Common myeloid progenitor, CD34-positive (primary cell): ENCODE measurements around the gene PRSS56.

ENCODE experiments used
- CTCF ChIA-PET: fragments of 350-600 bp; sonication (Branson Sonifier 250); formaldehyde crosslinking; loops from one replicate; lab custom pipeline; 2021; ENCODE audit warnings: antibody characterized with exemption; lab: Charles Lee
- POLR2A ChIA-PET: fragments of 350-600 bp; sonication (Branson Sonifier 250); formaldehyde crosslinking; loops from one replicate; lab custom pipeline; 2021; ENCODE audit warnings: antibody characterized with exemption; lab: Charles Lee
- DNase-seq, 3 donors: peaks; one replicate each; pipeline versions ENCODE4 v3.0.0 to v3.0.0-alpha.2; 2013
- H3K27ac ChIP-seq, 2 experiments: 1 replicate in 1 of 2; 2 replicates in 1 of 2; pipeline ENCODE4 v1.7.0; 2013; ENCODE audit warnings: inconsistent platforms in 2 of 2, low read length in 2 of 2, mild to moderate bottlenecking in 2 of 2, low read depth in 1 of 2, moderate library complexity in 1 of 2; ENCODE audit not compliant: severe bottlenecking in 2 of 2, insufficient read depth in 1 of 2, poor library complexity in 1 of 2
- H3K27me3 ChIP-seq, 5 experiments: replicated peaks in 2 of 5; 1 replicate in 3 of 5; 2 replicates in 2 of 5; pipeline versions ENCODE4 v1.6.1 to v1.7.0; 2013; ENCODE audit warnings: low read length in 4 of 5, mild to moderate bottlenecking in 2 of 5, moderate library complexity in 2 of 5, inconsistent platforms in 1 of 5; ENCODE audit not compliant: insufficient read depth in 5 of 5, control insufficient read depth in 4 of 5
- H3K36me3 ChIP-seq, 4 experiments: 1 replicate in 2 of 4; 2 replicates in 2 of 4; pipeline versions ENCODE4 v1.6.1 to v1.7.0; 2013; ENCODE audit warnings: low read length in 3 of 4, control low read depth in 1 of 4, mild to moderate bottlenecking in 1 of 4; ENCODE audit not compliant: control insufficient read depth in 4 of 4, insufficient read depth in 4 of 4
- H3K4me1 ChIP-seq, 4 experiments: 1 replicate in 3 of 4; 2 replicates in 1 of 4; pipeline versions ENCODE4 v1.6.1 to v1.7.1; 2013; ENCODE audit warnings: low read length in 3 of 4, mild to moderate bottlenecking in 3 of 4, control low read depth in 1 of 4, inconsistent platforms in 1 of 4, moderate library complexity in 1 of 4; ENCODE audit not compliant: control insufficient read depth in 4 of 4, insufficient read depth in 4 of 4; ENCODE audit errors: control extremely low read depth in 1 of 4
- H3K4me3 ChIP-seq, 7 experiments: 1 replicate in 4 of 7; 2 replicates in 3 of 7; pipeline versions ENCODE4 v1.5.1 to v1.7.0; 2013; ENCODE audit warnings: mild to moderate bottlenecking in 7 of 7, low read length in 6 of 7, moderate library complexity in 6 of 7, inconsistent platforms in 2 of 7, low read depth in 2 of 7, control low read depth in 1 of 7; ENCODE audit not compliant: insufficient read depth in 4 of 7, control insufficient read depth in 1 of 7; ENCODE audit errors: extremely low read depth in 1 of 7
- H3K9me3 ChIP-seq, 5 experiments: 1 replicate in 4 of 5; 2 replicates in 1 of 5; pipeline versions ENCODE4 v1.6.1 to v1.7.1; 2013; ENCODE audit warnings: low read length in 4 of 5, mild to moderate bottlenecking in 2 of 5, inconsistent platforms in 1 of 5, low read depth in 1 of 5, moderate library complexity in 1 of 5; ENCODE audit not compliant: control insufficient read depth in 4 of 5, insufficient read depth in 2 of 5; ENCODE audit errors: control extremely low read depth in 1 of 5
- WGBS: methylation state at CpG from one replicate; pipeline ENCODE4 v1.1.5; 2013; ENCODE audit not compliant: insufficient coverage; 5-methylcytosine and 5-hydroxymethylcytosine counted together

PRSS56 gene

DNA sequence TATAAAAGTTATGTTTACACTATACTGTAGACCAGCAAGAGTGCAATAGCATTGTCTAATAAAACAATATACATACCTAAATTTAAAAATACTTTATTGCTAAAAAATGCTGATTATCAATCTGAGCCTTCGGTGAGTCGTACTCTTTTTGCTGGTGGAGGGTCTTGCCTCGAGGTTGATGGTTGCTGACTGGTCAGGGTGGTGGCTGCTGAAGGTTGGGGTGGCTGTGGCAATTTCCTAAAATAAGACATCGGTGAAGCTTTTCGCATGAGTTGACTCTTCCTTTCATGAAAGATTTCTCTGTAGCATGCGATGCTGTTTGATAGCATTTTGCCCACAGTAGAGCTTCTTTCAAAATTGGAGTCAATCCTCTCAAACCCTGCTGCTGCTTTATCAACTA lies 27.8 kb downstream of the PRSS56 start:
- Histone ChIP-seq H3K4me3 (no peak overlapping the region), H3K27me3 (no peaks in the 10 kb centered on the region), H3K9me3 (peaks cover 0 to 4% (median 0%) of the 10 kb centered on the region in 5 experiments), H3K36me3 (peaks cover 7 to 23% (median 18%) of the 10 kb centered on the region in 4 experiments), H3K4me1 (peaks cover 5 to 22% (median 15%) of the 10 kb centered on the region in 4 experiments), H3K27ac (no peak overlapping the region)
- 97% methylated on average over 6 of the region's 6 CpGs for WGBS
- DNase-seq, result no peak
- CTCF ChIA-PET, result no interaction called here
- POLR2A ChIA-PET, result no interaction called here

DNA sequence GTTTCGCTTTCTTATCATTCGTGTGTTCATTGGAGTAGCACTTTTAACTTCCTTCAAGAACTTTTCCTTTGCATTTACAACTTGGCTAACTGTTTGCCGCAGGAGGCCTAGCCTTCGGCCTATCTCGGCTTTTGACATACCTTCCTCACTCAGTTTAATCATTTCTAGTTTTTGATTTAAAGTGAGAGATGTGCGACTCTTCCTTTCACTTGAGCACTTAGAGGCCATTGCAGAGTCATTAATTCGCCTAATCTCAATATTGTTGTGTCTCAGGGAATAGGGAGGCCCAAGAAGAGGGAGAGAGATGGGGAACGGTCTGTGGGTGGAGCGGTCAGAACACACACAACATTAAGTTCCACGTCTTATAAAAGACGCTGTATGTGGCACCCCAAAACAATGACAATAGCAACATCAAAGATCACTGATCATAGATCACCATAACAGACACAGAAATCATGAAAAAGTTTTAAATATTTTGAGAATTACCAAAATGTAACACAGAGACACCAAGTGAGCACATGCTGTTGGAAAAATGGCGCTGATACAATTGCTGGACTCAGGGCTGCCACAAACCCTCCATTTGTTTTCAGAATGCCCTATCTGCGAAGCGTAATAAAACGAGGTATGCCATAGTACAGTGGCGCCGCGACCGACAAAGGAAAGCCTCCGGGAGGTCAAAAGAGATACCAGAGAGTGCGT lies 29.6 kb downstream of the PRSS56 start:
- ChIA-PET CTCF (interaction anchor here (0.6 to 1.6 kb wide), 3 partner anchors 18 to 28 kb away, joined by 3 to 4 read pairs (median 3); no protein-coding TSS in a partner anchor), POLR2A (interaction anchor here (1.2 kb wide), 1 partner anchor 26 kb away, joined by 3 read pairs; no protein-coding TSS in a partner anchor)
- DNase-seq, result peak in 1 of 3 donors; percentile 68
- Histone ChIP-seq H3K4me3 (peak overlapping the region; percentile 79 to 91 (median 87)), H3K9me3 (peaks cover 0 to 4% (median 0%) of the 10 kb centered on the region in 5 experiments), H3K36me3 (peaks cover 7 to 24% (median 17%) of the 10 kb centered on the region in 4 experiments), H3K4me1 (peaks cover 11 to 28% (median 18%) of the 10 kb centered on the region in 4 experiments), H3K27ac (peak overlapping the region; percentile 74 to 90), H3K27me3 (no peaks in the 10 kb centered on the region)
- WGBS, result 17% methylated on average over 12 of the region's 21 CpGs

DNA sequence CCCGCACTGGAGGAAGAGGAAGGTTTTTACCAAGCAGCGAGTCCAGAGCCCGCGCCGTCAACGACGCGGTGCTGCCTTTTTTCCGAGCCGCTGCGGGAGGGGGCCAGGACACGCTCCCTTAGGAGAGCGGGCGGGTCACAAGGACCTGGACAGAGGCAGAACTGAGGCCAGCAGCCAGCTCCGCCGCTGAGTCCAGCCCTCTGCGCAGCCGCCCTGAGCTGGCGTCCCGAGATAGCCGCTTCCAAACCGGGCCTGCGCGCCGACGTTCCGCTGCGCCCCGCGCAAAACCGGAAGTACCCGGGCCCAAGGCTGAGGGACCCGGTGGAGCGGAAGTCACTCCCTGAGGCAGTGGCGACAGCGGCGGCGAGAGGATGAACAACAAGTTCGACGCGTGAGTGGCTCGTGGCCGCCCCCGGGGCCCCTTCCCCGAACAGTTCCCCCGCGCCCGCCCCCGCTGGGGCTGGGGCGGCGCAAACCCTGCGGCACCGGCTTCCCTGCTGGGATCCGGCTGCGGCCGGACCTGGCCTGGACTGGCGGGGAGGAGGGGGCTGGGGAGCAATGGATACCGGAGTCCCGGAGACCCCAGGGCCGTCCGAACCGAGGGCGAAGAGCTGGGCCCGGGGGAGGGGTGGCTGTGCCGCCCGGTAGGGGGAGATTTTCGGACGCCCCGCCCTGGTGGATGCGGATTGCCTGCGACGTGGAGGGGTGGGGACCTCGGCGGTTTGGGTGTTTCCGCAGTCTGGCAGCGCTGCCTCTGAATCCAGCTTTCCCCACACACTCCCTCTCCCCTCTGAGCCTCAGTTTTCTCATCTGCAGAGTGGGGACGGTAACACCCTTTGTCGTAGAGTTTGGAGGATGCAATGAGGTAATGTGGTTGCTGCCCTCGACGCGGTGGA lies 30.4 kb downstream of the PRSS56 start, which contains the start of the genes EIF4E2 and TIGD1:
TSS of gene EIF4E2 (plus strand) at position 336 of the 896 bp plus-strand sequence. CDS start at position 372, 36 bp downstream.
TSS of gene TIGD1 (minus strand) at position 204 of the 896 bp plus-strand sequence. CDS start 675 bp downstream, outside the sequence.
- DNase-seq, result peak; percentile 95 to 99 (median 98)
- ChIA-PET CTCF (interaction anchor here (0.6 to 1.6 kb wide), 2 partner anchors 19 to 28 kb away, joined by 3 to 4 read pairs; no protein-coding TSS in a partner anchor), POLR2A (interaction anchor here (0.6 to 1.2 kb wide), 3 partner anchors 12 to 39 kb away, joined by 3 to 4 read pairs (median 3); no protein-coding TSS in a partner anchor)
- 0% methylated on average over 52 of the region's 81 CpGs for WGBS
- peak within 1 kb of the TSS; percentile 74 to 90 for H3K27ac ChIP-seq
- no peaks in the 10 kb centered on the region for H3K27me3 ChIP-seq
- peaks cover 0 to 4% (median 0%) of the 10 kb centered on the region in 5 experiments for H3K9me3 ChIP-seq
- peaks cover 11 to 28% (median 18%) of the 10 kb centered on the region in 4 experiments for H3K4me1 ChIP-seq
- H3K4me3 ChIP-seq, result peak within 1 kb of the TSS; percentile 79 to 91 (median 87)
- peaks cover 7 to 26% (median 15%) of the 10 kb centered on the region in 4 experiments for H3K36me3 ChIP-seq

DNA sequence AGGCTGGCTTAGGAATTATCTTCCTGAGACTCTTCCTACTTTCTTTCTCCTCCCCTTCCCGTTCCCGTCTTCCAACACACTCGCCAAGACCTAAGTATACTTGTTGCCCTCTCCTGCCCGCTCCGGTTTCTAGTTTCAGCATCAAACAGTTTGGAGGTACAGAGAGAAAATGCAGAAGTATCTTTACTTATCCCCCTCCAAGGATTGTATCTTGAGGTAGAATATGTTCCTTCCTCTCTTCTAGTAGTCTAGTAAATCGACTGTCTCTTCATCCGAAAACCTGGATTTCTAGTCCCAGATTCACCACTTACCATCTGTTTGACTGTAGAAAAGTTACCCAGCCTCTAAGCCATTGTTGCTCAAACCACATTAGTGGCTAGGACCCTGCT lies 31.1 kb downstream of the PRSS56 start:
- CTCF ChIA-PET, result interaction anchor here (1.6 kb wide), 1 partner anchor 29 kb away, joined by 4 read pairs; no protein-coding TSS in a partner anchor
- WGBS, result 0% methylated on average over 1 of the region's 7 CpGs

DNA sequence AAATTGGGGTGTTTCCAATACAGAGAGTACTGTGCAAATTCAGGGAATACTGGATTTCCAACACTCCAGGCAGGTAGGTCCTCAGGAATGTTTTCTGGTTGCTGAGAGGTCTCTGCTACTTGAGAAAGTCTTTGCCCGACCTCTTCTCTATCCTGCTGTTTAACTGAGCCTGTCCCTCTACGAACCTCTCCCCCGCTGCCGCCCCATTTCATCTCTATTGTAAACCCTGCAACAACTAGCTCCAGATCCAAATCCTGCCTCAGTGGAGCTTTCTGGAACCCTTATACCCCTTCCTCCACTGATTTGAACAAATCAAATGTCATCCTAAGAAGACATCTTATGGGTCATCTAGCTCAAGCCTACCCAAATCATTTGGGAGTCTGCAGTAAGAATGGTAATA lies 31.6 kb downstream of the PRSS56 start:
- Histone ChIP-seq H3K4me1 (peaks cover 11 to 23% (median 14%) of the 10 kb centered on the region in 4 experiments), H3K36me3 (peaks cover 4 to 28% (median 12%) of the 10 kb centered on the region in 4 experiments), H3K9me3 (peaks cover 0 to 3% (median 0%) of the 10 kb centered on the region in 5 experiments), H3K27ac (no peak overlapping the region), H3K27me3 (no peaks in the 10 kb centered on the region), H3K4me3 (peak overlapping the region in 4 of 7 experiments; percentile 86 to 91 (median 90))
- WGBS, result 92% methylated on average over 4 of the region's 4 CpGs
- ChIA-PET CTCF (no interaction called here), POLR2A (no interaction called here)
- no peak for DNase-seq

More for the DNA sequence above, 31.1 kb downstream of the PRSS56 start:
- Histone ChIP-seq H3K4me3 (peak overlapping the region; percentile 70 to 91 (median 87)), H3K27me3 (no peaks in the 10 kb centered on the region), H3K9me3 (peaks cover 0 to 4% (median 0%) of the 10 kb centered on the region in 5 experiments), H3K4me1 (peaks cover 11 to 27% (median 16%) of the 10 kb centered on the region in 4 experiments), H3K36me3 (peaks cover 3 to 27% (median 14%) of the 10 kb centered on the region in 4 experiments), H3K27ac (peak overlapping the region; percentile 74 to 90)
- POLR2A ChIA-PET, result interaction anchor here (0.6 to 1.2 kb wide), 3 partner anchors 11 to 40 kb away, joined by 3 to 4 read pairs (median 3); no protein-coding TSS in a partner anchor
- DNase-seq, result peak in 2 of 3 donors; percentile 65 to 73

DNA sequence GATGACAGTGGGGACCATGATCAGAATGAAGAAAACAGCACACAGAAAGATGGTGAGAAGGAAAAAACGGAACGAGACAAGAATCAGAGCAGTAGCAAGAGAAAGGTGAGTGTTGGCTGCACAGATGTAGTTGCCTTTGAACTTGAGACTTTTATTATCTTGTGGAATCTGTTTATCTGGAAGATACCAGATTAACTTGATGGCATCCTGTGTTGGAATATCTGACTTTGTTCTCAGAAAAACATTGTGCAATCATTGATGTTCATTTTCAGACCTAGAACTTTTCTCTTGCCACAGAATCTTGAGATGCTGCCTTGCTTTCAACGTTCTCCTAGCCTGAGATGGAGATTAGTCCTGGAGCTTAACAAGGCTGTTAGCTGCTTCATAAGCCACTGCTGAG lies 36.2 kb downstream of the PRSS56 start:
- Histone ChIP-seq H3K4me1 (peaks cover 5 to 13% (median 10%) of the 10 kb centered on the region in 4 experiments), H3K27ac (no peak overlapping the region), H3K4me3 (no peak overlapping the region), H3K36me3 (peaks cover 12 to 48% (median 31%) of the 10 kb centered on the region in 4 experiments), H3K27me3 (no peaks in the 10 kb centered on the region), H3K9me3 (no peaks in the 10 kb centered on the region)
- ChIA-PET POLR2A (no interaction called here), CTCF (no interaction called here)
- DNase-seq, result no peak
- WGBS, result 97% methylated on average over 3 of the region's 3 CpGs
